Mucosa of stomach (tissue), 1 donor: ENCODE measurements around the gene CAPN3.

ENCODE experiments used
- H3K27me3 ChIP-seq: one replicate; pipeline ENCODE4 v1.7.0; 2013; ENCODE audit warnings: mild to moderate bottlenecking, low read length; ENCODE audit not compliant: control insufficient read depth, insufficient read depth
- H3K36me3 ChIP-seq: one replicate; pipeline ENCODE4 v1.7.0; 2013; ENCODE audit warnings: low read length; ENCODE audit not compliant: control insufficient read depth, insufficient read depth
- H3K4me1 ChIP-seq: one replicate; pipeline ENCODE4 v1.7.0; 2013; ENCODE audit warnings: mild to moderate bottlenecking, low read length; ENCODE audit not compliant: control insufficient read depth, insufficient read depth
- H3K4me3 ChIP-seq: one replicate; pipeline ENCODE4 v1.7.0; 2013; ENCODE audit warnings: low read length
- H3K9ac ChIP-seq: one replicate; pipeline ENCODE4 v1.7.0; 2013; ENCODE audit warnings: mild to moderate bottlenecking, low read length, moderate library complexity
- H3K9me3 ChIP-seq: one replicate; pipeline ENCODE4 v1.7.0; 2013; ENCODE audit warnings: mild to moderate bottlenecking, low read length, moderate library complexity; ENCODE audit not compliant: control insufficient read depth
- donor health status: Pancreatic carcinoma.

The CAPN3 gene

GRCh38 chr15:42403389-42403788, 44.1 kb downstream of the CAPN3 start:
- H3K9ac ChIP-seq, result no peak overlapping the region

GRCh38 chr15:42404461-42405235, 45.3 kb downstream of the CAPN3 start:
- Histone ChIP-seq H3K27me3 (no peaks in the 10 kb centered on the region), H3K9me3 (no peaks in the 10 kb centered on the region), H3K9ac (no peak overlapping the region), H3K36me3 (no peaks in the 10 kb centered on the region), H3K4me1 (peaks cover 8% of the 10 kb centered on the region), H3K4me3 (no peak overlapping the region)

More at GRCh38 chr15:42403389-42403788, 44.1 kb downstream of the CAPN3 start:
- H3K4me1 ChIP-seq, result peaks cover 8% of the 10 kb centered on the region
- H3K4me3 ChIP-seq, result no peak overlapping the region
- H3K9me3 ChIP-seq, result no peaks in the 10 kb centered on the region
- H3K27me3 ChIP-seq, result no peaks in the 10 kb centered on the region
- no peaks in the 10 kb centered on the region for H3K36me3 ChIP-seq

- Histone ChIP-seq H3K4me3 (no peak overlapping the region), H3K9ac (no peak overlapping the region), H3K36me3 (no peaks in the 10 kb centered on the region), H3K27me3 (no peaks in the 10 kb centered on the region), H3K4me1 (peaks cover 8% of the 10 kb centered on the region), H3K9me3 (no peaks in the 10 kb centered on the region)
These were observed 46.7 kb downstream of the CAPN3 start for GRCh38 chr15:42405863-42406482.

GRCh38 chr15:42408178-42408577, 48.9 kb downstream of the CAPN3 start:
- peaks cover 8% of the 10 kb centered on the region for H3K4me1 ChIP-seq
- H3K27me3 ChIP-seq, result no peaks in the 10 kb centered on the region
- no peak overlapping the region for H3K9ac ChIP-seq
- H3K9me3 ChIP-seq, result no peaks in the 10 kb centered on the region
- H3K36me3 ChIP-seq, result no peaks in the 10 kb centered on the region
- no peak overlapping the region for H3K4me3 ChIP-seq

- no peaks in the 10 kb centered on the region for H3K27me3 ChIP-seq
- no peaks in the 10 kb centered on the region for H3K9me3 ChIP-seq
- no peak overlapping the region for H3K9ac ChIP-seq
- H3K36me3 ChIP-seq, result no peaks in the 10 kb centered on the region
- peaks cover 8% of the 10 kb centered on the region for H3K4me1 ChIP-seq
- H3K4me3 ChIP-seq, result no peak overlapping the region
These were observed 49.7 kb downstream of the CAPN3 start for GRCh38 chr15:42409011-42409410.

- H3K9me3 ChIP-seq, result no peaks in the 10 kb centered on the region
- H3K36me3 ChIP-seq, result peaks cover under 1% of the 10 kb centered on the region
- H3K27me3 ChIP-seq, result no peaks in the 10 kb centered on the region
- no peak overlapping the region for H3K4me3 ChIP-seq
- no peak overlapping the region for H3K9ac ChIP-seq
- H3K4me1 ChIP-seq, result peaks cover 8% of the 10 kb centered on the region
These were observed 52.6 kb downstream of the CAPN3 start for GRCh38 chr15:42411884-42412283.

GRCh38 chr15:42413920-42414319, 54.6 kb downstream of the CAPN3 start:
- H3K36me3 ChIP-seq, result peaks cover 6% of the 10 kb centered on the region
- H3K27me3 ChIP-seq, result no peaks in the 10 kb centered on the region
- H3K4me1 ChIP-seq, result no peaks in the 10 kb centered on the region
- H3K4me3 ChIP-seq, result no peak overlapping the region
- no peaks in the 10 kb centered on the region for H3K9me3 ChIP-seq
- no peak overlapping the region for H3K9ac ChIP-seq

GRCh38 chr15:42419369-42419768, 60.1 kb downstream of the CAPN3 start:
- no peaks in the 10 kb centered on the region for H3K4me1 ChIP-seq
- H3K36me3 ChIP-seq, result peaks cover 10% of the 10 kb centered on the region
- H3K9me3 ChIP-seq, result no peaks in the 10 kb centered on the region
- no peaks in the 10 kb centered on the region for H3K27me3 ChIP-seq
- H3K9ac ChIP-seq, result no peak overlapping the region
- H3K4me3 ChIP-seq, result no peak overlapping the region

GRCh38 chr15:42421376-42421775, 62.1 kb downstream of the CAPN3 start:
- H3K9me3 ChIP-seq, result no peaks in the 10 kb centered on the region
- no peaks in the 10 kb centered on the region for H3K27me3 ChIP-seq
- H3K4me3 ChIP-seq, result no peak overlapping the region
- no peak overlapping the region for H3K9ac ChIP-seq
- H3K36me3 ChIP-seq, result peaks cover 14% of the 10 kb centered on the region
- H3K4me1 ChIP-seq, result no peaks in the 10 kb centered on the region

- H3K27me3 ChIP-seq, result no peaks in the 10 kb centered on the region
- no peaks in the 10 kb centered on the region for H3K4me1 ChIP-seq
- H3K4me3 ChIP-seq, result no peak overlapping the region
- no peaks in the 10 kb centered on the region for H3K9me3 ChIP-seq
- H3K36me3 ChIP-seq, result peaks cover 4% of the 10 kb centered on the region
- H3K9ac ChIP-seq, result no peak overlapping the region
These were observed 68.3 kb downstream of the CAPN3 start for GRCh38 chr15:42427429-42428223.

- no peaks in the 10 kb centered on the region for H3K36me3 ChIP-seq
- no peaks in the 10 kb centered on the region for H3K4me1 ChIP-seq
- H3K27me3 ChIP-seq, result no peaks in the 10 kb centered on the region
- no peaks in the 10 kb centered on the region for H3K9me3 ChIP-seq
- no peak overlapping the region for H3K4me3 ChIP-seq
- H3K9ac ChIP-seq, result no peak overlapping the region
These were observed 85.2 kb downstream of the CAPN3 start for GRCh38 chr15:42444415-42445063.
